Measurements from ENCODE around the gene PICALM.
"Not testable (repeated sequence)": the region's sequence is repeated elsewhere in the genome, so short reads cannot be mapped to it uniquely, and the experiment has no call there.

The PICALM gene

GRCh38 chr11:86099874-86100273 lies 31.0 kb upstream of the PICALM start:
- DNase-seq (ENCODE audit: low spot score), result no peak
- in situ Hi-C loops (cut with MboI; ENCODE audit: low pct_unique_long_range_greater_than_20kb, low sequenced_read_pairs, unreplicated experiment), result no loop called here
- no peak for TF ChIP-seq CTCF (IDR thresholded peaks at IDR 0.05; ENCODE audit: extremely low read depth, insufficient read depth, missing control alignments)

GRCh38 chr11:86097980-86098379 lies 29.1 kb upstream of the PICALM start:
- TF ChIP-seq CTCF (IDR thresholded peaks at IDR 0.05; ENCODE audit: extremely low read depth, insufficient read depth, missing control alignments), result no peak
- in situ Hi-C loops (cut with MboI; ENCODE audit: low pct_unique_long_range_greater_than_20kb, low sequenced_read_pairs, unreplicated experiment), result no loop called here
- no peak for DNase-seq (ENCODE audit: low spot score)

- no peak for TF ChIP-seq CTCF (IDR thresholded peaks at IDR 0.05; ENCODE audit: extremely low read depth, insufficient read depth, missing control alignments)
- DNase-seq (ENCODE audit: low spot score), result no peak
- in situ Hi-C loops (cut with MboI; ENCODE audit: low pct_unique_long_range_greater_than_20kb, low sequenced_read_pairs, unreplicated experiment), result no loop called here
These were observed 22.7 kb upstream of the PICALM start for GRCh38 chr11:86091566-86091965.

GRCh38 chr11:86091086-86091485 lies 22.2 kb upstream of the PICALM start:
- in situ Hi-C loops (cut with MboI; ENCODE audit: low pct_unique_long_range_greater_than_20kb, low sequenced_read_pairs, unreplicated experiment), result no loop called here
- DNase-seq (ENCODE audit: low spot score), result no peak
- TF ChIP-seq CTCF (IDR thresholded peaks at IDR 0.05; ENCODE audit: extremely low read depth, insufficient read depth, missing control alignments), result no peak

- DNase-seq (ENCODE audit: low spot score), result no peak
- in situ Hi-C loops (cut with MboI; ENCODE audit: low pct_unique_long_range_greater_than_20kb, low sequenced_read_pairs, unreplicated experiment), result no loop called here
- no peak for TF ChIP-seq CTCF (IDR thresholded peaks at IDR 0.05; ENCODE audit: extremely low read depth, insufficient read depth, missing control alignments)
These were observed 20.8 kb upstream of the PICALM start for GRCh38 chr11:86089659-86090058.

GRCh38 chr11:86087688-86088087 lies 18.8 kb upstream of the PICALM start:
- DNase-seq (ENCODE audit: low spot score); in situ Hi-C loops (cut with MboI; ENCODE audit: low pct_unique_long_range_greater_than_20kb, low sequenced_read_pairs, unreplicated experiment): not testable (repeated sequence)

GRCh38 chr11:86087256-86087655 lies 18.4 kb upstream of the PICALM start:
- DNase-seq (ENCODE audit: low spot score), result no peak
- in situ Hi-C loops (cut with MboI; ENCODE audit: low pct_unique_long_range_greater_than_20kb, low sequenced_read_pairs, unreplicated experiment), result no loop called here
- TF ChIP-seq CTCF (IDR thresholded peaks at IDR 0.05; ENCODE audit: extremely low read depth, insufficient read depth, missing control alignments), result no peak
